Astrocyte (in vitro differentiated cells and primary cell): ENCODE data around the gene GPR162. TPM values are rescaled to one million over a fixed set of nuclear protein-coding genes. Genes with fewer than 3 reads are reported as not detected.

Source experiments
- DNase-seq: peaks from one replicate; pipeline ENCODE4 v3.0.0-alpha.2; 2010; ENCODE audit warnings: low read depth
- FAIRE-seq: peaks from 2 replicates; lab custom pipeline; 2011; peaks lifted over from hg19 to GRCh38; lab: Jason Lieb, UNC
- H2AFZ ChIP-seq: 2 replicates; pipeline ENCODE4 v1.6.0; 2012; ENCODE audit warnings: low read depth, low read length, inconsistent platforms
- H3K27ac ChIP-seq: 2 replicates; pipeline ENCODE4 v1.5.1; 2011; ENCODE audit warnings: low read depth, low read length, inconsistent platforms
- H3K27me3 ChIP-seq: 2 replicates; pipeline ENCODE4 v1.6.0; 2011; ENCODE audit warnings: low read length, inconsistent platforms; ENCODE audit not compliant: insufficient read depth
- H3K36me3 ChIP-seq: 2 replicates; pipeline ENCODE4 v1.5.1; 2011; ENCODE audit warnings: low read length, inconsistent platforms; ENCODE audit not compliant: insufficient read depth
- H3K4me1 ChIP-seq: 2 replicates; pipeline ENCODE4 v1.5.1; 2011; ENCODE audit warnings: low read length, inconsistent platforms; ENCODE audit not compliant: insufficient read depth
- H3K4me2 ChIP-seq: 2 replicates; pipeline ENCODE4 v1.6.0; 2012; ENCODE audit warnings: low read length, inconsistent platforms
- H3K4me3 ChIP-seq: 2 replicates; pipeline ENCODE4 v1.5.1; 2011; ENCODE audit warnings: low read depth, mild to moderate bottlenecking, low read length, inconsistent platforms; ENCODE audit not compliant: insufficient read depth
- H3K79me2 ChIP-seq: 2 replicates; pipeline ENCODE4 v1.6.0; 2012; ENCODE audit warnings: mild to moderate bottlenecking, low read length, inconsistent platforms; ENCODE audit not compliant: insufficient read depth
- H3K9ac ChIP-seq: 2 replicates; pipeline ENCODE4 v1.6.0; 2012; ENCODE audit warnings: mild to moderate bottlenecking, low read length, inconsistent platforms
- H3K9me3 ChIP-seq: 2 replicates; pipeline ENCODE4 v1.5.1; 2012; ENCODE audit warnings: low read depth, mild to moderate bottlenecking, low read length, inconsistent platforms; ENCODE audit not compliant: insufficient read depth
- H4K20me1 ChIP-seq: 2 replicates; pipeline ENCODE4 v1.6.0; 2012; ENCODE audit warnings: low read length, inconsistent platforms; ENCODE audit not compliant: insufficient read depth
- H3K27ac Mint-ChIP-seq: one replicate; pipeline ENCODE4 v1.8.0; 2021; ENCODE audit warnings: mild to moderate bottlenecking, mixed read lengths; ENCODE audit not compliant: unreplicated experiment
- H3K27me3 Mint-ChIP-seq: one replicate; pipeline ENCODE4 v1.8.0; 2021; ENCODE audit warnings: low read depth, mixed read lengths; ENCODE audit not compliant: unreplicated experiment
- H3K36me3 Mint-ChIP-seq: one replicate; pipeline ENCODE4 v1.8.0; 2021; ENCODE audit warnings: low read depth, mixed read lengths; ENCODE audit not compliant: unreplicated experiment
- H3K4me1 Mint-ChIP-seq: one replicate; pipeline ENCODE4 v1.8.0; 2021; ENCODE audit warnings: low read depth, mixed read lengths; ENCODE audit not compliant: unreplicated experiment
- H3K4me3 Mint-ChIP-seq: one replicate; pipeline ENCODE4 v1.8.0; 2021; ENCODE audit warnings: mild to moderate bottlenecking, moderate library complexity, mixed read lengths; ENCODE audit not compliant: unreplicated experiment
- H3K9me3 Mint-ChIP-seq: one replicate; pipeline ENCODE4 v1.8.0; 2021; ENCODE audit warnings: mild to moderate bottlenecking, mixed read lengths; ENCODE audit not compliant: unreplicated experiment
- CTCF ChIP-seq: IDR thresholded peaks from 2 replicates; pipeline ENCODE4 v1.5.1; 2011; ENCODE audit warnings: low read depth, mild to moderate bottlenecking, inconsistent platforms, low read length, moderate library complexity; ENCODE audit not compliant: insufficient read depth
- EZH2 ChIP-seq: IDR thresholded peaks from 2 replicates; pipeline ENCODE4 v1.6.1; 2012; ENCODE audit warnings: mild to moderate bottlenecking, low read length, inconsistent platforms; ENCODE audit not compliant: insufficient read depth
- total RNA-seq: library from RNA; stranded (reverse); gene quantifications from 2 replicates; pipeline ENCODE4 v1.2.1, GENCODE V29; 2021

Gene GPR162
- total RNA-seq, 1 donor from 2014 or later = 6.2 TPM

GRCh38 chr12:6783828-6784227, 37.8 kb upstream of the GPR162 start:
- Histone ChIP-seq H3K4me2 (no peak overlapping the region), H2AFZ (no peak overlapping the region), H3K9me3 (no peaks in the 10 kb centered on the region), H3K4me1 (peaks cover under 1% of the 10 kb centered on the region), H3K4me3 (no peak overlapping the region), H3K79me2 (no peaks in the 10 kb centered on the region), H4K20me1 (no peaks in the 10 kb centered on the region), H3K27me3 (no peaks in the 10 kb centered on the region), H3K9ac (no peak overlapping the region), H3K27ac (no peak overlapping the region), H3K36me3 (no peaks in the 10 kb centered on the region)
- H3K27ac Mint-ChIP-seq = no peak overlapping the region
- H3K36me3 Mint-ChIP-seq = no peaks in the 10 kb centered on the region
- no peak for DNase-seq
- H3K4me3 Mint-ChIP-seq = no peak overlapping the region
- peaks cover 4% of the 10 kb centered on the region for H3K9me3 Mint-ChIP-seq
- TF ChIP-seq EZH2 = no peak
- TF ChIP-seq CTCF = no peak
- peaks cover 8% of the 10 kb centered on the region for H3K4me1 Mint-ChIP-seq
- no peak for FAIRE-seq
- H3K27me3 Mint-ChIP-seq = peaks cover 8% of the 10 kb centered on the region

- Mint-ChIP-seq H3K4me1 (peaks cover 4% of the 10 kb centered on the region), H3K27ac (no peak overlapping the region), H3K9me3 (peaks cover 4% of the 10 kb centered on the region), H3K4me3 (no peak overlapping the region), H3K36me3 (no peaks in the 10 kb centered on the region), H3K27me3 (peaks cover 8% of the 10 kb centered on the region)
- TF ChIP-seq CTCF = no peak
- no peak for TF ChIP-seq EZH2
- FAIRE-seq (no peak), DNase-seq (no peak)
- Histone ChIP-seq H3K79me2 (no peaks in the 10 kb centered on the region), H3K9me3 (no peaks in the 10 kb centered on the region), H3K9ac (no peak overlapping the region), H2AFZ (no peak overlapping the region), H3K27ac (no peak overlapping the region), H3K36me3 (no peaks in the 10 kb centered on the region), H3K27me3 (no peaks in the 10 kb centered on the region), H3K4me3 (no peak overlapping the region), H3K4me2 (no peak overlapping the region), H3K4me1 (no peaks in the 10 kb centered on the region), H4K20me1 (no peaks in the 10 kb centered on the region)
Observed at GRCh38 chr12:6784296-6784695, 37.3 kb upstream of the GPR162 start.

- Histone ChIP-seq H3K4me2 (no peak overlapping the region), H3K27ac (no peak overlapping the region), H3K4me3 (no peak overlapping the region), H3K36me3 (no peaks in the 10 kb centered on the region), H3K9ac (no peak overlapping the region), H4K20me1 (no peaks in the 10 kb centered on the region), H3K79me2 (no peaks in the 10 kb centered on the region), H3K4me1 (no peaks in the 10 kb centered on the region), H3K27me3 (no peaks in the 10 kb centered on the region), H3K9me3 (no peaks in the 10 kb centered on the region), H2AFZ (no peak overlapping the region)
- H3K27me3 Mint-ChIP-seq = peaks cover 10% of the 10 kb centered on the region
- no peak for FAIRE-seq
- no peaks in the 10 kb centered on the region for H3K36me3 Mint-ChIP-seq
- no peak overlapping the region for H3K27ac Mint-ChIP-seq
- H3K9me3 Mint-ChIP-seq = peaks cover 2% of the 10 kb centered on the region
- H3K4me3 Mint-ChIP-seq = no peak overlapping the region
- TF ChIP-seq CTCF (no peak), EZH2 (no peak)
- DNase-seq = no peak
- peaks cover 4% of the 10 kb centered on the region for H3K4me1 Mint-ChIP-seq
Observed at GRCh38 chr12:6784761-6785160, 36.9 kb upstream of the GPR162 start.
